Measurements from ENCODE around the gene ORC5. TPM values are rescaled to one million over a fixed set of nuclear protein-coding genes. Genes with fewer than 3 reads are reported as not detected.
A peak's percentile ranks its signal among the peaks of the same experiment; 100 is the strongest.

The ORC5 gene
- total RNA-seq, 4 donors from 2014 or later = 18.3 to 45.3 (median 30.3) TPM

DNA sequence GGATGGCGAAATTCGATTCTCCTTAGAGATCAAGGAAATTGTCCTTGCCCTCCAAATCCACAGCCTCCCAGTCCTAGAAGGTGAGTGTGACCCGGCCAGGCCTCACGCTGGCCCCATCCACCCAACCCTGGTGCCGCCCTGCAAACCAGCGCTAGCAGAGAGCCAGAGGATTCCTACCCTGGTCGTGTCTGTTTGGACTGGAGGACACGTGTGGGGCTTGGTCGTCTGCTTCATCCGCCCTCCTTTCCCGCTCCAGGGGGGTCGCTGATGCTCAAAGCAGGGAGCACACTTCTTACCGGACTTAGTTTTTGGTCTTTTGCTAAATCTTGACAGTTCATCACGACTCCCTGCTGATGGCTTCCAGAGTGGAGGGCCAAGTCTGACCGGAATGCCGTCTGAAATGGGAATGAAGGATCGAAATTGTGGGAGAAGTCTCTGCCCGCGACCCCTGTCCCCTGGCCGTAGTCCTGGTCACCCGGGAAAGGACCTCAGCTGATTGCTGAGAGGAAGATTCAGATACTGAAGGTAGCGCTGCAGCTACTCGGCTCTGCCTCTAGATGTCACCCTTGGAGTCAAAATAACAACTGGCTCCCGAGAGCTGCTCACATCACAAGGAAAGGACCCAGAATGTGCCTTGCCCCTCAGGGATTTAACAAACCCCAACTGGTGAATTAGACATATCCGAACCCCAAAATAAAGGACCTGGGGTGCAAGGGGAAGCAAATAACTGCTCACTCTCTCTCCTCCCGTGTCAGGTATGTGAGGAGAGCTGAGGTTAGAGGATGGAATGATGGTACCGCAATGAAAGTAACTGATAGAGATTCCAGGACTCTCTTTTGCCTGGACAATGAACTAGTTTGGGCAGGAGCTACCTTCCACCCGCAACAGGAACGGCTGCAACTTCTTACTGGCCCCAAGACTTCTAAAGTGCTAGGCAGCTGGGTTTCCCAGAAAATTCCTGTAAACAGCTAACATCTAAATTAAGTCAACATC, 23.5 kb upstream of the ORC5 start:
- Histone ChIP-seq H3K4me3 (no peak overlapping the region), H3K36me3 (no peaks in the 10 kb centered on the region), H3K27ac (no peak overlapping the region), H3K27me3 (no peaks in the 10 kb centered on the region), H3K4me1 (no peaks in the 10 kb centered on the region), H3K9me3 (no peaks in the 10 kb centered on the region)
- TF ChIP-seq, protein P1, sequence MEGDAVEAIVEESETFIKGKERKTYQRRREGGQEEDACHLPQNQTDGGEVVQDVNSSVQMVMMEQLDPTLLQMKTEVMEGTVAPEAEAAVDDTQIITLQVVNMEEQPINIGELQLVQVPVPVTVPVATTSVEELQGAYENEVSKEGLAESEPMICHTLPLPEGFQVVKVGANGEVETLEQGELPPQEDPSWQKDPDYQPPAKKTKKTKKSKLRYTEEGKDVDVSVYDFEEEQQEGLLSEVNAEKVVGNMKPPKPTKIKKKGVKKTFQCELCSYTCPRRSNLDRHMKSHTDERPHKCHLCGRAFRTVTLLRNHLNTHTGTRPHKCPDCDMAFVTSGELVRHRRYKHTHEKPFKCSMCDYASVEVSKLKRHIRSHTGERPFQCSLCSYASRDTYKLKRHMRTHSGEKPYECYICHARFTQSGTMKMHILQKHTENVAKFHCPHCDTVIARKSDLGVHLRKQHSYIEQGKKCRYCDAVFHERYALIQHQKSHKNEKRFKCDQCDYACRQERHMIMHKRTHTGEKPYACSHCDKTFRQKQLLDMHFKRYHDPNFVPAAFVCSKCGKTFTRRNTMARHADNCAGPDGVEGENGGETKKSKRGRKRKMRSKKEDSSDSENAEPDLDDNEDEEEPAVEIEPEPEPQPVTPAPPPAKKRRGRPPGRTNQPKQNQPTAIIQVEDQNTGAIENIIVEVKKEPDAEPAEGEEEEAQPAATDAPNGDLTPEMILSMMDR (IDR thresholded peaks at IDR 0.05) = peak; percentile 41 to 82 (median 61)
- TF ChIP-seq POLR2AphosphoS5 (IDR thresholded peaks at IDR 0.05) = no peak
- WGBS, 2 donors (ENCODE audit: low coverage in 1 of 2) = 9 to 25% methylated on average over 6 to 18 of the region's 29 CpGs
- peak; percentile 53 for ATAC-seq

DNA sequence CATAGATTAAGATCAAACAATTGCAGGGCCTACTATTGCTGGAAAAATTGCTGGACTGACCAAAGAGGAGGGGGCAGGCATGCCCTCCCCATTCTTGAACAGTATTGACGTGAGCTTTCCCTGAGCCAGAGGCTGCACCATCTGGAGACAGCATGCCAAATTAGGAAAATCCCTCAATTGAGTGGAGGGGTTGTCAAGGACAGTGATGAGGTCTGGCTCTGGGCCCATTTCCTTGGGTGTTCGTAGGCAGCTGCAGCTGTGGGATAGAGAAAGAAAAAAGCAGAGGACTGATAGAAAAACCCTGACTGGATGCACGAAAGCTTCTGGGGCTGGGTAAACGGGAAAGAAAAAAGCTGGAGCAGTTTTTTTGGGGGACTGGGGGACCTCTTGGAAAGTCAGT, 22.8 kb upstream of the ORC5 start:
- TF ChIP-seq POLR2AphosphoS5 (IDR thresholded peaks at IDR 0.05) = no peak
- no peak for TF ChIP-seq EP300 (IDR thresholded peaks at IDR 0.05)
- TF ChIP-seq, protein P1 (IDR thresholded peaks at IDR 0.05) = no peak
- no peak for TF ChIP-seq POLR2A (IDR thresholded peaks at IDR 0.05)
- H3K9me3 ChIP-seq = no peaks in the 10 kb centered on the region
- H3K36me3 ChIP-seq = no peaks in the 10 kb centered on the region
- H3K4me1 ChIP-seq = no peaks in the 10 kb centered on the region
- H3K27me3 ChIP-seq = no peaks in the 10 kb centered on the region
- no peak for ATAC-seq
- no peak overlapping the region for H3K27ac ChIP-seq
- WGBS, 2 donors (ENCODE audit: low coverage in 1 of 2) = 6 to 14% methylated on average over 1 to 2 of the region's 4 CpGs
- no peak overlapping the region for H3K4me3 ChIP-seq

DNA sequence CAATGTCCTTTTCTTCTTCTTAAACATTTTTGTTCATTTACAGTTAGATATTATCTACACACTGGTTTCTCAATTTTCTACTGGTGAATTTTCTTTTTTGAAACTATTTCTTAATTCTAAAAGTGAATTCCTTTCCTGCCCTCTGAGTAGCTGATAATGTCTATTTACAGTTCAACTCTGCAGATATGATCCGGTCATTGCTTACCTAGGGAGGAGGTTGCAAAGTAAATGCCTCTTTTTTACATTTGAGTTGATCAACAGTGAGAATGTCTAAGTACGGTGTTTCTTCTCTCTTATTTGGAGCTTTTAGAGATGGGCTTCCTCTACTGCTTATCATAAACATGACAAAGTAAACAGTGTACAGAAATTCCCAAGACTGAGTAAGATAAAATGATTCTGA, 20.6 kb upstream of the ORC5 start:
- H3K4me1 ChIP-seq = no peaks in the 10 kb centered on the region
- H3K9me3 ChIP-seq = no peaks in the 10 kb centered on the region
- no peak overlapping the region for H3K27ac ChIP-seq
- TF ChIP-seq, protein P1 (IDR thresholded peaks at IDR 0.05) = no peak
- TF ChIP-seq EP300 (IDR thresholded peaks at IDR 0.05) (no peak), POLR2AphosphoS5 (IDR thresholded peaks at IDR 0.05) (no peak), POLR2A (IDR thresholded peaks at IDR 0.05) (no peak)
- no peak overlapping the region for H3K4me3 ChIP-seq
- ATAC-seq = no peak
- 63% methylated on average over 2 of the region's 2 CpGs; no CpG with 5 or more reads in 1 of the 2 donors for WGBS, 2 donors (ENCODE audit: low coverage in 1 of 2)
- no peaks in the 10 kb centered on the region for H3K36me3 ChIP-seq
- no peaks in the 10 kb centered on the region for H3K27me3 ChIP-seq

DNA sequence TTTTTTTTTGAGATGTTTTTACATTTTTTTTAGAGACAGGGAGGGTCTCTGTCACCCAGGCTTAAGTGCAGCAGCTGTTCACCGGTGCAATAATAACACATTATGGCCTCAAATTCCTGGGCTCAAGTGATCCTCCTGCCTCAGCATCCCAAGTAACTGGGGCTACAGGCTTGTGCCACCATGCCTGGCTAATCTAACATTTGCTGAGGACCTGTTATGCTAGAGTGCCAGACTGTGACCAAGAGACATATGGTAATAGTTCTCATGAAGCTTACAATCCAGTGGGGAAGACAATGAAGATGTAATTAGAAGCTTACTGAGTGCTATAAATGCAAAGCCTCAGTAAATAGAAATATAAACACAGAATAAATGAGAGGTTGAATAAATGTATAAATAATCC, 17.6 kb upstream of the ORC5 start:
- TF ChIP-seq POLR2AphosphoS5 (IDR thresholded peaks at IDR 0.05) = no peak
- TF ChIP-seq EP300 (IDR thresholded peaks at IDR 0.05) = no peak
- TF ChIP-seq POLR2A (IDR thresholded peaks at IDR 0.05) = no peak
- TF ChIP-seq, protein P1 (IDR thresholded peaks at IDR 0.05) = no peak
- H3K27ac ChIP-seq = no peak overlapping the region
- no peaks in the 10 kb centered on the region for H3K4me1 ChIP-seq
- no peak for ATAC-seq
- peaks cover 0 to 14% (median 0%) of the 10 kb centered on the region in 3 donors for H3K9me3 ChIP-seq
- no peak overlapping the region for H3K4me3 ChIP-seq
- 60% methylated on average over 1 of the region's 1 CpG; no CpG with 5 or more reads in 1 of the 2 donors for WGBS, 2 donors (ENCODE audit: low coverage in 1 of 2)
- peaks cover 4% of the 10 kb centered on the region for H3K27me3 ChIP-seq
- H3K36me3 ChIP-seq = no peaks in the 10 kb centered on the region

DNA sequence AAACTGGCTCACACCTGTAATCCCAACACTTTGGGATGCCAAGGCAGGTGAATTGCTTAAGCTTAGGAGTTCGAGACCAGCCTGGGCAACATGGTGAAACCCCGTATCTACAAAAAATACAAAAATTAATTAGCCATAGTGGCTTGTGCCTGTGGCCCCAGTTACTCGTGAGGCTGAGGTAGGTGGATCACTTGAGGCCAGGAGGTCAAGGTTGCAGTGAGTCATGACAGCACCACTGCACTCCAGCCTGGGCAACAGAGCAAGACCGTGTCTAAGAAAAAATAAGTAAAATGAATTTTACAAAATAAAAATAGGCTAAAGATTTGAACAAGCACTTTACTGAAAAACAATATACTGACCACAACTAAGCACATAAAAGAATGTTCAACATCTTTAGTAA, 9.8 kb upstream of the ORC5 start:
- Histone ChIP-seq H3K27me3 (peaks cover 4% of the 10 kb centered on the region), H3K27ac (no peak overlapping the region), H3K4me1 (no peaks in the 10 kb centered on the region), H3K4me3 (no peak overlapping the region), H3K9me3 (peaks cover 0 to 14% (median 0%) of the 10 kb centered on the region in 3 donors), H3K36me3 (no peaks in the 10 kb centered on the region)
- 54 to 83% methylated on average over 2 to 3 of the region's 4 CpGs for WGBS, 2 donors (ENCODE audit: low coverage in 1 of 2)
- no peak for ATAC-seq
- TF ChIP-seq, protein P1 (IDR thresholded peaks at IDR 0.05) = no peak
- TF ChIP-seq POLR2AphosphoS5 (IDR thresholded peaks at IDR 0.05) (no peak), POLR2A (IDR thresholded peaks at IDR 0.05) (no peak), EP300 (IDR thresholded peaks at IDR 0.05) (no peak)
